ENCODE measurements around the gene KCNK1.

GRCh38 chr1:233667741-233668140 lies 53.8 kb downstream of the KCNK1 start:
- no peak for TF ChIP-seq TEAD4 (IDR thresholded peaks at IDR 0.05; ENCODE audit: low read depth, low read length)
- TF ChIP-seq CTCF (IDR thresholded peaks at IDR 0.05; ENCODE audit: control extremely low read depth in 1 of 3, insufficient read depth in 1 of 3, low read depth in 1 of 3, low read length in 3 of 3), result no peak
- TF ChIP-seq CREB1 (IDR thresholded peaks at IDR 0.05), result no peak

Data from H1 (cell line).